GM12873 (cell line): ENCODE data around the gene AGER.

ENCODE experiments used
- CTCF ChIP-seq: IDR thresholded peaks from 2 replicates; pipeline ENCODE4 v1.5.1; 2012; ENCODE audit warnings: low read depth, mild to moderate bottlenecking, moderate library complexity, low read length, control low read depth; ENCODE audit not compliant: insufficient read depth; ENCODE audit errors: missing control alignments

The AGER gene

GRCh38 chr6:32208996-32209395 lies 24.9 kb upstream of the AGER start:
- TF ChIP-seq CTCF, result no peak

GRCh38 chr6:32204268-32204715 lies 20.2 kb upstream of the AGER start:
- no peak for TF ChIP-seq CTCF

GRCh38 chr6:32203426-32204267 lies 19.6 kb upstream of the AGER start:
- no peak for TF ChIP-seq CTCF

- TF ChIP-seq CTCF, result no peak
Observed at GRCh38 chr6:32202186-32202585, 18.1 kb upstream of the AGER start.

- TF ChIP-seq CTCF, result no peak
Observed at GRCh38 chr6:32200711-32201475, 16.8 kb upstream of the AGER start.

GRCh38 chr6:32198866-32199265 lies 14.8 kb upstream of the AGER start:
- TF ChIP-seq CTCF, result no peak

GRCh38 chr6:32198345-32198696 lies 14.3 kb upstream of the AGER start:
- TF ChIP-seq CTCF, result no peak
